ENCODE results near the gene MAML1.

Gene MAML1

DNA sequence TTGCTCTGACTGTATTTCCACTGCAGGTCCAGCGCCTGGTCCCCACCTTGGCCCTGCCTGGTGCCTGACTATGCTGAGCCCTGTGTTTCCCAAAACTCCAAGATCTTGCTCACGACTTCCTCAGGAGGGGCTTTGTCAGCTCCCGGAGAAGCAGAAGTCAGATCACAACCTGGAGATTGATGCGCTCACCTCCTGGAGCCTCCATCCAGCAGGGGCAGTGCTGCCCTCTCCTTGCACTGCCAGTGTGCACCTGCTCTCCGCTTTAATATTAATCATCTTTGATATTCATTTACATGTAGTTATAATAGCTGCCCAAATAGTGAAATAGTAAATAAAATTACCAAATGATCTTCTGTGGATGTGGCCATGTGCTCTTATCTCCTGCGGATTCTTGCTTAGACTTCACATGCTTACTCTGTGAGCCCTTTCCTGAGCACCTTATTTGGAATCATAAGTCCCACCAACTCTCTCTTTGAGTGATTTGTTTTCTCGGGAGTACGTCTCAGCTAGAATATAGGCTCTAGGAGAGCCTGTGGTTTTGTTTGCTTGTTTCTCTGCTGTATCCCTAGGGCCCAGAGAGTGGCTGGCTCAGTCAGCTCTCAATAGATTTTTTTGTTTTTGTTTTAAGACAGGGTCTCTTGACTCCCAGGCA is 17.4 kb downstream of the MAML1 start:
- H3K4me3 ChIP-seq (ENCODE audit: low read depth, low read length): no peak overlapping the region
- no peak for DNase-seq (ENCODE audit: low read depth)
- TF ChIP-seq, protein P1, sequence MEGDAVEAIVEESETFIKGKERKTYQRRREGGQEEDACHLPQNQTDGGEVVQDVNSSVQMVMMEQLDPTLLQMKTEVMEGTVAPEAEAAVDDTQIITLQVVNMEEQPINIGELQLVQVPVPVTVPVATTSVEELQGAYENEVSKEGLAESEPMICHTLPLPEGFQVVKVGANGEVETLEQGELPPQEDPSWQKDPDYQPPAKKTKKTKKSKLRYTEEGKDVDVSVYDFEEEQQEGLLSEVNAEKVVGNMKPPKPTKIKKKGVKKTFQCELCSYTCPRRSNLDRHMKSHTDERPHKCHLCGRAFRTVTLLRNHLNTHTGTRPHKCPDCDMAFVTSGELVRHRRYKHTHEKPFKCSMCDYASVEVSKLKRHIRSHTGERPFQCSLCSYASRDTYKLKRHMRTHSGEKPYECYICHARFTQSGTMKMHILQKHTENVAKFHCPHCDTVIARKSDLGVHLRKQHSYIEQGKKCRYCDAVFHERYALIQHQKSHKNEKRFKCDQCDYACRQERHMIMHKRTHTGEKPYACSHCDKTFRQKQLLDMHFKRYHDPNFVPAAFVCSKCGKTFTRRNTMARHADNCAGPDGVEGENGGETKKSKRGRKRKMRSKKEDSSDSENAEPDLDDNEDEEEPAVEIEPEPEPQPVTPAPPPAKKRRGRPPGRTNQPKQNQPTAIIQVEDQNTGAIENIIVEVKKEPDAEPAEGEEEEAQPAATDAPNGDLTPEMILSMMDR (IDR thresholded peaks at IDR 0.05; ENCODE audit: low read depth, low read length, missing control alignments): no peak

DNA sequence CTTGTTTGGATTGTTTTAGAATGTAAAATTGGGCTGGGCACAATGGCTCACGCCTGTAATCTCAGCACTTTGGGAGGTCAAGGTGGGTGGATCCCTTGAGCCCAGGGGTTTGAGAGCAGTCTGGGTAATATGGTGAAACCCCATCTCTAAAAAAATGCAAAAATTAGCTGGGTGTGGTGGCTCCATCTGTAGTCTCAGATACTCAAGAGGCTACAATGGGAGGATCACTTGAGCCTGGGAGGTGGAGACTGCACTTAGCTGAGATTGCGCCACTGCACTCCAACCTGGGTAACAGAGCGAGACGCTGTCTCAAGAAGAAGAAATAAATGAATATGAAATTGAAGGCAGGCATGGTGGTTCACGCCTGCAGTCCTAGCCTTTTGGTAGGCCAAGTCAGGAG is 21.3 kb downstream of the MAML1 start:
- DNase-seq (ENCODE audit: low read depth): no peak
- H3K4me3 ChIP-seq (ENCODE audit: low read depth, low read length): no peak overlapping the region
- TF ChIP-seq, protein P1 (IDR thresholded peaks at IDR 0.05; ENCODE audit: low read depth, low read length, missing control alignments): no peak

DNA sequence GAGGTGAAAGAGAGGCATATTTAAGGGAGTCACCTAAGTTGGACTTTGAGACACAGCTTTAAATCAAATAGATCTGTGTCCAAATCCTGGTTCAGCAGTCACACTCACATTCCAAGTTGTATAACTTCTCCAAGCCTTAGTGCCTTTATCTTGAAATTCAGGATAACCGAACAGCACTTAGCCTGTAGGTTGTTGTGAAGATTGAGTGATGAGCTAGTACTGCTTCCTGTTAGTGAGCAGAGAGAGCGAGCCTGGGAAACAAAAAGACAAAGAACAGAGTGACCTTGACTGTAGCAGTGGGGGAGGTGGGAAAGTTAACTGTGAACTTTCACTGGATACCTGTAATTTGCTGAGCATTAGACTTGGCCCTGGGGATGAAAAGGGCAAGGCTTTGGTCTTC is 22.4 kb downstream of the MAML1 start:
- DNase-seq (ENCODE audit: low read depth): no peak
- no peak overlapping the region for H3K4me3 ChIP-seq (ENCODE audit: low read depth, low read length)

DNA sequence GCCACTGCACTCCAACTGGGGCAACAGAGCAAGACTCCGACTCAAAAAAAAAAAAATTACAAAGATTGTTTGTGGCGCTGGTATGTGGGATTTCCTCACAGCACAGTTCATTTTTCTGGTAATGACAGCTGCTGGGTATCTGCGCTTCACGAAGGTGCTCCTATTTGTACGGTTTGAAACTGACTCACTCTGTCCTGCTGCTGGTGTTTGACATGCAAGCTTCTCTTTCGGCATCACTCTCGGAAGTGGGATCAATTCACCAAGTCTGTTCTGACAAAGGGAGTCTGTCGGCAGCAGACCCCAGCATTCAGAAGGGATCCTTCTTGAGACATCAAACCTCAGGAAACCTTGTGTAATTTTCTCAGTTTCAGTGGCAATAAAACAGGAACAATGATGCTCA is 26.3 kb downstream of the MAML1 start:
- TF ChIP-seq, protein P1 (IDR thresholded peaks at IDR 0.05; ENCODE audit: low read depth, low read length, missing control alignments): no peak
- no peak overlapping the region for H3K4me3 ChIP-seq (ENCODE audit: low read depth, low read length)
- no peak for DNase-seq (ENCODE audit: low read depth)

More for the DNA sequence above, 22.4 kb downstream of the MAML1 start:
- TF ChIP-seq, protein P1 (IDR thresholded peaks at IDR 0.05; ENCODE audit: low read depth, low read length, missing control alignments): no peak

DNA sequence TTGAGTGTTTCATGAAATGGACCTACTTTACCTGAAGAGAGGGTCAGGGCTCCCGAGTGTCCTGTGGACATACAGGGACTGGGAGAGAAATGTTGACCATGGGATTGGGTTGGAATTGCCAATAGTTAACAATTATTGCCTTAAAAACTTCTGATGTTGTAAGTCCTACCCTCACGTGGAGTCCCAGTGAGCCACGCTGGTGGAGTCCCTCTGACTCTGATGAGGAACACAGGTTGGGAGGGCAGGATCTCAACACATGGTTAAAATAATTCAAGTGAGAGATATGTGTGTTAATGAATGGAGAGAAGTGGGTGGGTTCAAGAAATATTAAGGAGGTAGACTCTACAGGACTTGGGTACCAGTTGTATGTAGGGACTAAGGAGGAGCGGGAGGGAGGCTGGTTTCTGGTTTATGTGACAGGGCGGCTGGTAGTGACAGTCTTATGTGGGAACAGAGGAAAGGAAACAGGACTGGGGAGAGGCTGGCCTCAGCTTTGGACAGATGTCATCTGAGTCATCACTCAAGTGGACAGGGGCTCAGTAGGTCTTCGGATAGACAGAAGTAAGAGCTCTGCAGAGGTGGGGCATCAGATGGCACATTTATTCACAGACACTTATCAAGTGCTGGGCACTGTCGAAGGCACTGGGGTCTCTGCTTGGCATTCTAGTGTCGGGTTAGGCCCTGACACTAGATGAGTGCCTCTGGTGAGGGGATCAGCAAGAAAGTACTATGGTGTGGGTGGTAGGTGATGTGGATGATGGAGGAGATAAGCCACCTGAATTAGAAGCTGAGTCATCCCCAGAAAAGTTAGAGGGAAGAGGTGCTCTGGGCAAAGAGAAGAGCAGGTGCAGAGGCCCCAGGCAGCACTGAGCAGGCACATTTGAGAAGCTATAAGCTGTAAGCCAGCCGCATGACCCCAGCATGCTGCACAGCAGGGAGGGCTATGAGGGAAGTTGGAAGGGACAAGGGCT is 27.2 kb downstream of the MAML1 start:
- TF ChIP-seq, protein P1 (IDR thresholded peaks at IDR 0.05; ENCODE audit: low read depth, low read length, missing control alignments): no peak
- H3K4me3 ChIP-seq (ENCODE audit: low read depth, low read length): no peak overlapping the region
- no peak for DNase-seq (ENCODE audit: low read depth)

DNA sequence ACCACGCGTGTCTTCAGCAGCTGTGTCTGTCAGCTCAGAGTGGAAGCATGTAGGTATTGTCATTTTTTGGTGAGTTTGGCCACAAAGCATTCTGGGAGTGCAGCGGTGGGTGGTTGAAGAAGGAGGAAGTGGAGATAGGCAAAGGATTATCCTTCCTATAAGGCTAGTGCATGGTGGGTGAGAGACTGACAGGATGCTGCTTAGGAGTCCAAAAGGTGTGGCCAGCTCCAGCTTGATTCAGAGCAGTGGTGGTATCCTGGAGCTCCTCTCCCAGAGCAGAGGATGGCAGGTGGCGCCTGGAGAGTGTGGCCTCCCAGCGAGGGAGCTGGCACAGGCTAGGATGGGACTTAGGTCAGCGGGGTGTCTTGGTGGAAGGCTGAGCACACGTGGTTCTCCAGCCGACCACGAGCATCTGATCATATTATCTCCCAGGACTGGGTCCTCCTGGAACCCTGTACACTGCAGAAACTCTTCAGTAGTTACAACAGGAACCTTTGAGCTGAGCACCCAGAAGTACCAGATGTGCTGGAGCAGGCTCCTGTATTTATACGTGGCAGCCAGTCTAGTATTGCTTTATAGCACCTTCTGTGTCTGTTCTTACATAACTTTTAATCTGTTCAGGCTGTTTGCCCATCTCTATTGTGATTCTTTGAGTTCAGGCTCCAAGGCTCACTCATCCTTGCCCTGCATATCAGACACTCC is 29.6 kb downstream of the MAML1 start:
- TF ChIP-seq, protein P1 (IDR thresholded peaks at IDR 0.05; ENCODE audit: low read depth, low read length, missing control alignments): no peak
- no peak overlapping the region for H3K4me3 ChIP-seq (ENCODE audit: low read depth, low read length)
- no peak for DNase-seq (ENCODE audit: low read depth)
